Lower lobe of right lung (tissue), 2 donors: ENCODE data around the gene ALDH1A3. TPM values are rescaled to one million over a fixed set of nuclear protein-coding genes. Genes with fewer than 3 reads are reported as not detected.

Experiments
- ATAC-seq, 2 donors: fragments of 200-7000 bp; cut with Tn5 transposase; one replicate each; pipeline ENCODE4 v1.9.1; 2020 to 2022; ENCODE audit warnings: mild to moderate bottlenecking in 2 of 2, moderate library complexity in 2 of 2
- DNase-seq: peaks from one replicate; pipeline ENCODE4 v3.0.0-alpha.2; 2020
- H3K27ac ChIP-seq: fragments of 200-600 bp; one replicate; pipeline ENCODE4 v1.8.0; 2022
- H3K27me3 ChIP-seq: fragments of 200-600 bp; one replicate; pipeline ENCODE4 v1.8.0; 2022; ENCODE audit warnings: low read depth
- H3K36me3 ChIP-seq: fragments of 200-600 bp; one replicate; pipeline ENCODE4 v1.8.0; 2022; ENCODE audit warnings: mild to moderate bottlenecking
- H3K4me1 ChIP-seq: fragments of 200-600 bp; one replicate; pipeline ENCODE4 v1.8.0; 2022
- H3K4me3 ChIP-seq: fragments of 200-600 bp; one replicate; pipeline ENCODE4 v1.8.0; 2022; ENCODE audit warnings: mild to moderate bottlenecking
- H3K9me3 ChIP-seq: fragments of 200-600 bp; one replicate; pipeline ENCODE4 v1.8.0; 2022
- intact Hi-C: fragments of 100-400 bp; cut with DNase I; formaldehyde crosslinking; loops from one replicate; pipeline ENCODE4 v1.11.0; 2022
- total RNA-seq: library from RNA; stranded (reverse); fragmentation: NEBNext Ultra II Directional; extraction: Animal tissue kit (Norgen Biotek cat#: 25700); gene quantifications from one replicate; pipeline ENCODE4 v1.2.1, GENCODE V29; 2021
- TF ChIP-seq, protein P1 (sequence below): fragments of 200-600 bp; IDR thresholded peaks from one replicate; pipeline ENCODE4 v1.8.0; 2022; ENCODE audit warnings: antibody characterized with exemption, mild to moderate bottlenecking
- donor health status: DM: no; HTN: yes; CAD: no; lungs with severe emphysema.

The ALDH1A3 gene
- total RNA-seq, 1 donor from 2014 or later = 9.7 TPM

- TF ChIP-seq, protein P1, sequence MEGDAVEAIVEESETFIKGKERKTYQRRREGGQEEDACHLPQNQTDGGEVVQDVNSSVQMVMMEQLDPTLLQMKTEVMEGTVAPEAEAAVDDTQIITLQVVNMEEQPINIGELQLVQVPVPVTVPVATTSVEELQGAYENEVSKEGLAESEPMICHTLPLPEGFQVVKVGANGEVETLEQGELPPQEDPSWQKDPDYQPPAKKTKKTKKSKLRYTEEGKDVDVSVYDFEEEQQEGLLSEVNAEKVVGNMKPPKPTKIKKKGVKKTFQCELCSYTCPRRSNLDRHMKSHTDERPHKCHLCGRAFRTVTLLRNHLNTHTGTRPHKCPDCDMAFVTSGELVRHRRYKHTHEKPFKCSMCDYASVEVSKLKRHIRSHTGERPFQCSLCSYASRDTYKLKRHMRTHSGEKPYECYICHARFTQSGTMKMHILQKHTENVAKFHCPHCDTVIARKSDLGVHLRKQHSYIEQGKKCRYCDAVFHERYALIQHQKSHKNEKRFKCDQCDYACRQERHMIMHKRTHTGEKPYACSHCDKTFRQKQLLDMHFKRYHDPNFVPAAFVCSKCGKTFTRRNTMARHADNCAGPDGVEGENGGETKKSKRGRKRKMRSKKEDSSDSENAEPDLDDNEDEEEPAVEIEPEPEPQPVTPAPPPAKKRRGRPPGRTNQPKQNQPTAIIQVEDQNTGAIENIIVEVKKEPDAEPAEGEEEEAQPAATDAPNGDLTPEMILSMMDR = no peak
- H3K27ac ChIP-seq = no peak overlapping the region
- intact Hi-C loops = no loop called here
- H3K27me3 ChIP-seq = no peaks in the 10 kb centered on the region
- H3K36me3 ChIP-seq = peaks cover 11% of the 10 kb centered on the region
- no peak for DNase-seq
- H3K4me1 ChIP-seq = peaks cover 27% of the 10 kb centered on the region
- peak overlapping the region; percentile 12 for H3K4me3 ChIP-seq
- H3K9me3 ChIP-seq = no peaks in the 10 kb centered on the region
- ATAC-seq = no peak
Measured at GRCh38 chr15:100922192-100923040, 42.8 kb downstream of the ALDH1A3 start.

DNA sequence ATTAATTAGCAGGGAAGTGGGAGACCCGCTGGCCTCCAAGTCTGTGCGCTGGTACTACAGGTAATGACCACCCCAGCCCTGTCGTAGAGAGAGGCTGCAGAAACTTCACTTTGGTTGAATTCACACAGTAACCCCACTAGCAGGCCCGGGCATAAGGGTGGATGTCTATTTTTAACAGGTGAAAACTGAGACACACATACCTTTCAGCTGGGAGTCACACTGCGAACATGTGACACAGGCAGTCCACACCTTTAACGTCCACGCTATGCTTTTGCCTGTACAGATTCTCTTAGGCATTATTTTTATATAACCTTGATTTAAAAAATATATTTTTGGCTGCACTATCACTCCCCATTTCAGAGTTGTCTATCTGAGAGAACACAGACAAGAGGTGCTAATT, 43.4 kb downstream of the ALDH1A3 start:
- Histone ChIP-seq H3K4me1 (peaks cover 22% of the 10 kb centered on the region), H3K27ac (no peak overlapping the region), H3K27me3 (no peaks in the 10 kb centered on the region), H3K9me3 (no peaks in the 10 kb centered on the region), H3K4me3 (no peak overlapping the region), H3K36me3 (peaks cover 15% of the 10 kb centered on the region)
- TF ChIP-seq, protein P1 = no peak
- no peak for ATAC-seq
- intact Hi-C loops = no loop called here
- DNase-seq = no peak

DNA sequence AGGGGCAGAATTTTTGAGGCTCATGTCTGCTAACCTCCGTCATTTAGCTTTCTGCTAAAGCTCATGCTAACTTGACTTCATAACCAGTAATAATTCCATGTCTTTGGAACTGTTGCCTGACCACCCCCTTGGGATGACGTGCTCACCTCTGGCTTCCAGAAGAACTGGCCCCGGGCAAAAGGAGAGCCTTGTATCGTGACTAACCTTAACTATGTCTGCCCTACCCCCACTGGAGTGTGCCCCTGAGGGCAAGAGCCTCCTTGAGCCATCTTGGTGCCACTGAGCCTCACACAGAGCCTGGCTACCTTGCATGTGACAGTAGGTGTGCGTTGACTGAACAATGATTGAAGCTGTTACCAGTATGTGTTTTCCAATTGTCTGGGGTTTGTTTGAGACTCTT, 44.3 kb downstream of the ALDH1A3 start:
- ATAC-seq (no peak), DNase-seq (no peak)
- peaks cover 18% of the 10 kb centered on the region for H3K36me3 ChIP-seq
- peaks cover 15% of the 10 kb centered on the region for H3K4me1 ChIP-seq
- no peaks in the 10 kb centered on the region for H3K9me3 ChIP-seq
- no peaks in the 10 kb centered on the region for H3K27me3 ChIP-seq
- intact Hi-C loops = no loop called here
- H3K27ac ChIP-seq = no peak overlapping the region
- TF ChIP-seq, protein P1 = no peak
- H3K4me3 ChIP-seq = no peak overlapping the region

- Histone ChIP-seq H3K27ac (no peak overlapping the region), H3K4me3 (no peak overlapping the region), H3K9me3 (no peaks in the 10 kb centered on the region), H3K4me1 (peaks cover 15% of the 10 kb centered on the region), H3K36me3 (peaks cover 18% of the 10 kb centered on the region), H3K27me3 (no peaks in the 10 kb centered on the region)
- DNase-seq (no peak), ATAC-seq (no peak)
- TF ChIP-seq, protein P1 = no peak
- intact Hi-C loops = no loop called here
Measured at GRCh38 chr15:100924436-100924835, 44.8 kb downstream of the ALDH1A3 start.

GRCh38 chr15:100925480-100925879, 45.8 kb downstream of the ALDH1A3 start:
- DNase-seq = no peak
- TF ChIP-seq, protein P1 = no peak
- Histone ChIP-seq H3K4me3 (no peak overlapping the region), H3K27me3 (no peaks in the 10 kb centered on the region), H3K27ac (no peak overlapping the region), H3K4me1 (peaks cover 8% of the 10 kb centered on the region), H3K9me3 (no peaks in the 10 kb centered on the region), H3K36me3 (peaks cover 18% of the 10 kb centered on the region)
- intact Hi-C loops = no loop called here
- ATAC-seq = no peak
